Activated T-helper 17 cell treated with anti-CD3 and anti-CD28 coated beads, Interleukin-2, amount 50 U/mL, for 72 hours (primary cell): Measurements from ENCODE around the gene ECPAS. TPM values are rescaled to one million over a fixed set of nuclear protein-coding genes. Genes with fewer than 3 reads are reported as not detected.
A peak's percentile ranks its signal among the peaks of the same experiment; 100 is the strongest.
"Not testable (repeated sequence)": the region's sequence is repeated elsewhere in the genome, so short reads cannot be mapped to it uniquely, and the experiment has no call there.

Experiments
- ATAC-seq: fragments of 150-1000 bp; cut with Tn5 transposase; replicated peaks from 2 replicates; pipeline ENCODE4 v1.10.0; 2021; ENCODE audit warnings: mild to moderate bottlenecking, moderate library complexity
- H3K27ac Mint-ChIP-seq: one replicate; pipeline ENCODE4 v1.8.0; 2022; ENCODE audit warnings: mixed read lengths
- H3K27me3 Mint-ChIP-seq: one replicate; pipeline ENCODE4 v1.8.0; 2022; ENCODE audit warnings: mixed read lengths
- H3K36me3 Mint-ChIP-seq: one replicate; pipeline ENCODE4 v1.8.0; 2022; ENCODE audit warnings: low read depth, mild to moderate bottlenecking, mixed read lengths
- H3K4me1 Mint-ChIP-seq: one replicate; pipeline ENCODE4 v1.8.0; 2022; ENCODE audit warnings: mixed read lengths
- H3K4me3 Mint-ChIP-seq: one replicate; pipeline ENCODE4 v1.8.0; 2022; ENCODE audit warnings: mild to moderate bottlenecking, mixed read lengths
- H3K9me3 Mint-ChIP-seq: one replicate; pipeline ENCODE4 v1.8.0; 2022; ENCODE audit warnings: mixed read lengths
- total RNA-seq, 2 donors: library from RNA; stranded (reverse); gene quantifications; one replicate each; pipeline ENCODE4 v1.2.3, GENCODE V29; 2022

ECPAS gene
- 100 to 1,000 TPM in 1 of 2 donors, 10 to 100 TPM in 1; 77.4 to 103 TPM for total RNA-seq

GRCh38 chr9:111483858-111484571 lies at the start of gene ECPAS:
TSS of gene ECPAS (minus strand) at chr9:111484383. CDS start at chr9:111472918, 11,465 bp downstream.
- Mint-ChIP-seq H3K4me3 (peak within 1 kb of the TSS; percentile 85), H3K4me1 (peaks cover 17% of the 10 kb centered on the region), H3K27me3 (peaks cover under 1% of the 10 kb centered on the region), H3K36me3 (peaks cover 10% of the 10 kb centered on the region), H3K9me3 (no peaks in the 10 kb centered on the region), H3K27ac (peak within 1 kb of the TSS; percentile 82)
- peak; percentile 81 for ATAC-seq

- H3K9me3 Mint-ChIP-seq: peaks cover 14% of the 10 kb centered on the region
- no peak for ATAC-seq
- H3K27ac Mint-ChIP-seq: no peak overlapping the region
- H3K36me3 Mint-ChIP-seq: peaks cover 62% of the 10 kb centered on the region
- H3K4me1 Mint-ChIP-seq: no peaks in the 10 kb centered on the region
- H3K4me3 Mint-ChIP-seq: no peak overlapping the region
- no peaks in the 10 kb centered on the region for H3K27me3 Mint-ChIP-seq
Measured at GRCh38 chr9:111533099-111533790, 49.1 kb upstream of the ECPAS start.

- Mint-ChIP-seq H3K27ac (no peak overlapping the region), H3K36me3 (peaks cover 55% of the 10 kb centered on the region), H3K27me3 (no peaks in the 10 kb centered on the region), H3K4me3 (no peak overlapping the region), H3K9me3 (peaks cover 14% of the 10 kb centered on the region), H3K4me1 (no peaks in the 10 kb centered on the region)
- no peak for ATAC-seq
Measured at GRCh38 chr9:111531716-111532115, 47.5 kb upstream of the ECPAS start.

- H3K36me3 Mint-ChIP-seq: peaks cover 39% of the 10 kb centered on the region
Measured at GRCh38 chr9:111529787-111530186, 45.6 kb upstream of the ECPAS start.

GRCh38 chr9:111527347-111527746 lies 43.2 kb upstream of the ECPAS start:
- peak; percentile 76 for ATAC-seq
- H3K27me3 Mint-ChIP-seq: no peaks in the 10 kb centered on the region

More at GRCh38 chr9:111529787-111530186, 45.6 kb upstream of the ECPAS start:
- H3K27me3 Mint-ChIP-seq: no peaks in the 10 kb centered on the region
- peaks cover 11% of the 10 kb centered on the region for H3K4me1 Mint-ChIP-seq
- no peak for ATAC-seq
- no peak overlapping the region for H3K27ac Mint-ChIP-seq
- no peak overlapping the region for H3K4me3 Mint-ChIP-seq
- H3K9me3 Mint-ChIP-seq: peaks cover 8% of the 10 kb centered on the region

GRCh38 chr9:111525056-111525977 lies 41.1 kb upstream of the ECPAS start, which contains the start of gene ZNF483:
TSS of gene ZNF483 (plus strand) at chr9:111525179. CDS start at chr9:111527396, 2,217 bp downstream.
- H3K27ac Mint-ChIP-seq: peak within 1 kb of the TSS; percentile 88
- H3K36me3 Mint-ChIP-seq: peaks cover 5% of the 10 kb centered on the region
- peak within 1 kb of the TSS; percentile 82 for H3K4me3 Mint-ChIP-seq
- peak; percentile 71 for ATAC-seq
- no peaks in the 10 kb centered on the region for H3K9me3 Mint-ChIP-seq
- H3K27me3 Mint-ChIP-seq: peaks cover 5% of the 10 kb centered on the region
- peaks cover 20% of the 10 kb centered on the region for H3K4me1 Mint-ChIP-seq

More at GRCh38 chr9:111527347-111527746, 43.2 kb upstream of the ECPAS start:
- no peak overlapping the region for H3K4me3 Mint-ChIP-seq
- no peak overlapping the region for H3K27ac Mint-ChIP-seq
- H3K36me3 Mint-ChIP-seq: peaks cover 15% of the 10 kb centered on the region
- no peaks in the 10 kb centered on the region for H3K9me3 Mint-ChIP-seq
- peaks cover 20% of the 10 kb centered on the region for H3K4me1 Mint-ChIP-seq

- peaks cover 5% of the 10 kb centered on the region for H3K36me3 Mint-ChIP-seq
- H3K4me3 Mint-ChIP-seq: peak overlapping the region; percentile 82
- peaks cover 20% of the 10 kb centered on the region for H3K4me1 Mint-ChIP-seq
- no peaks in the 10 kb centered on the region for H3K9me3 Mint-ChIP-seq
- peaks cover 5% of the 10 kb centered on the region for H3K27me3 Mint-ChIP-seq
- ATAC-seq: no peak
- peak overlapping the region; percentile 88 for H3K27ac Mint-ChIP-seq
Measured at GRCh38 chr9:111524731-111525055, 40.5 kb upstream of the ECPAS start.

GRCh38 chr9:111516061-111516465 lies 31.9 kb upstream of the ECPAS start:
- Mint-ChIP-seq H3K27me3 (peaks cover 5% of the 10 kb centered on the region), H3K4me1 (no peaks in the 10 kb centered on the region), H3K36me3 (no peaks in the 10 kb centered on the region), H3K4me3 (no peak overlapping the region), H3K9me3 (peaks cover 3% of the 10 kb centered on the region), H3K27ac (no peak overlapping the region)
- peak; percentile 31 for ATAC-seq

- ATAC-seq: peak; percentile 81
- H3K4me3 Mint-ChIP-seq: no peak overlapping the region
- H3K9me3 Mint-ChIP-seq: peaks cover 3% of the 10 kb centered on the region
- no peak overlapping the region for H3K27ac Mint-ChIP-seq
- H3K36me3 Mint-ChIP-seq: no peaks in the 10 kb centered on the region
- no peaks in the 10 kb centered on the region for H3K4me1 Mint-ChIP-seq
- H3K27me3 Mint-ChIP-seq: no peaks in the 10 kb centered on the region
Measured at GRCh38 chr9:111514967-111515366, 30.8 kb upstream of the ECPAS start.

GRCh38 chr9:111511581-111511980 lies 27.4 kb upstream of the ECPAS start:
- H3K4me3 Mint-ChIP-seq, ATAC-seq, H3K27me3 Mint-ChIP-seq, H3K9me3 Mint-ChIP-seq, H3K36me3 Mint-ChIP-seq, H3K4me1 Mint-ChIP-seq, H3K27ac Mint-ChIP-seq: not testable (repeated sequence)

- Mint-ChIP-seq H3K27me3 (peaks cover 7% of the 10 kb centered on the region), H3K4me3 (no peak overlapping the region), H3K9me3 (peaks cover 2% of the 10 kb centered on the region), H3K4me1 (no peaks in the 10 kb centered on the region), H3K36me3 (no peaks in the 10 kb centered on the region), H3K27ac (no peak overlapping the region)
- ATAC-seq: no peak
Measured at GRCh38 chr9:111502506-111502905, 18.3 kb upstream of the ECPAS start.

GRCh38 chr9:111501648-111502047 lies 17.5 kb upstream of the ECPAS start:
- H3K9me3 Mint-ChIP-seq: peaks cover 4% of the 10 kb centered on the region
- H3K36me3 Mint-ChIP-seq: no peaks in the 10 kb centered on the region
- H3K27me3 Mint-ChIP-seq: peaks cover 9% of the 10 kb centered on the region
- H3K4me1 Mint-ChIP-seq: no peaks in the 10 kb centered on the region
- no peak overlapping the region for H3K27ac Mint-ChIP-seq
- no peak overlapping the region for H3K4me3 Mint-ChIP-seq
- no peak for ATAC-seq

- no peak for ATAC-seq
Measured at GRCh38 chr9:111501005-111501562, 16.9 kb upstream of the ECPAS start.

GRCh38 chr9:111497196-111497595 lies 13.0 kb upstream of the ECPAS start:
- H3K9me3 Mint-ChIP-seq, H3K27ac Mint-ChIP-seq, H3K36me3 Mint-ChIP-seq, H3K4me1 Mint-ChIP-seq, H3K4me3 Mint-ChIP-seq, ATAC-seq: not testable (repeated sequence)
- H3K27me3 Mint-ChIP-seq: peaks cover 12% of the 10 kb centered on the region

More at GRCh38 chr9:111501005-111501562, 16.9 kb upstream of the ECPAS start:
- H3K27me3 Mint-ChIP-seq: peaks cover 9% of the 10 kb centered on the region
- no peaks in the 10 kb centered on the region for H3K36me3 Mint-ChIP-seq
- peaks cover 4% of the 10 kb centered on the region for H3K9me3 Mint-ChIP-seq
- H3K27ac Mint-ChIP-seq: no peak overlapping the region
- no peak overlapping the region for H3K4me3 Mint-ChIP-seq
- no peaks in the 10 kb centered on the region for H3K4me1 Mint-ChIP-seq
